COLO668 (cell line): ENCODE data around the gene RTP5.

Experiments
- DNase-seq: peaks from one replicate; lab custom pipeline; 2025; ENCODE audit not compliant: unreplicated experiment; lab: John Stamatoyannopoulos, UW

RTP5 gene

DNA sequence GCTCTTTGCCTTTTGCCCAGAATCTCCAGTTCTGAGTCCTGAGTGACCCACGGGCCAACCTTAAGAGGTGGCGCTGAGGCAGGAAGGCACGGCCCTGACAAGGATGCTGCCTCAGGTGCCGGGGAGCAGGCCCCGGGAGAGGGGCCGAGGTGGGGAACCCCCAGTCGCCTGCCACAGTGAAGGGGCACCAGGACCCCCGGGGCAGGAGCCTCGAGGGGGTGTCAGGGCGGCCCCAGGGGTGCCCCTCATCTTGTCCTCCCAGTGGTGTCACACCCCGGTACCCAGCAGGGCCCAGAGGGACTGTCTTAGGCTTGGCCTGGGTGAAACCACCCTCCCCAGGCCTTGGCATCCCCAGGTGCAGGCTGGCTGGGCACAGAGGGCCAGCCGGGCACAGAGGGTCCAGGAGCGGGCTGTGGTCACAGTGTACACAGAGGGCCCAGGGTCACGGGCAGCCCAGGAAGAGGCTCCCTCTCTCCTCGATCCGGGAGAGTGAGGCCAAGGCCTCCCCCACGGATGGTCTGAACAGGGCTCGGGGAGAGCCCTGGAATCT, 11.9 kb upstream of the RTP5 start:
- no peak for DNase-seq

DNA sequence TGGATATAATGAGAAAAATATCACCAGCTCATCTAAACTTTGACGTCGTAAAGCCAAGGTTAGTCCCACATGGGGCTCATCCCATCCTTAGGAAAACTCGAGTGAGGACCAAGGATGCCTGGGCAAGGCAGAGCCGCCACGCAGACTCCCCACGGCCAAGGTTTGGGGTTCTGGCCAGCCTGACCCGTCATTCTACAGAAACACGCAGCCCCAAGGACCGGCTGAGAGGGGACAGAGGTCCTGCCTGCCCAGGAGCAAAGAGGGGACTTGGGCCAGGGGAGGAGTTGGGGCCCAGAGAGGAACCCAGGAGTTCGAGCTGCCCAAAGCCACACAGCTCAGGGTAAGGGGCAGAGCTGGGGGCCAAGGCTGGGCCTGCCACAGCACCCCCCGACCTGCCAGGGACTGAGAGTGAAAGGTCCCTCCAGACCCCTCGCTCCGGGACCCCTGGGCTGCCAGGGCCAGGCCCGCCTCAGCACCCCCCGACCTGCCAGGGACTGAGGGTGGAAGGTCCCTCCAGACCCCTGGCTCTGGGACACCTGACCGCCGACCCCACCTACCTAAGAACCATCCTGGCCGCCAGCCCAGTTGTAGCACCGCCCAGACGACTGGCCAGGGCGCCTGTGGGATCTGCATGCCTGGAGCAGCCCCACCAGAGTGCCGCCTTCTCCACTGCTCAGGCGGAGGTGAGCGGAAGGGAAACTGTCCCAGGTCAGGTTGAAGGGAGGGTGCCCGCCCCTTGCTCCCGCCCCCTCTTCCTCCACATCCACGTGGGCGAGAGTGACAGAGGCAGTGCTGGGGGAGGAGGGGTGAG, 11.1 kb upstream of the RTP5 start, which contains the start of gene PDCD1:
TSS of gene PDCD1 (minus strand) at position 689 of the 811 bp plus-strand sequence. CDS start at position 633, 56 bp downstream.
- DNase-seq, result peak; percentile 24

DNA sequence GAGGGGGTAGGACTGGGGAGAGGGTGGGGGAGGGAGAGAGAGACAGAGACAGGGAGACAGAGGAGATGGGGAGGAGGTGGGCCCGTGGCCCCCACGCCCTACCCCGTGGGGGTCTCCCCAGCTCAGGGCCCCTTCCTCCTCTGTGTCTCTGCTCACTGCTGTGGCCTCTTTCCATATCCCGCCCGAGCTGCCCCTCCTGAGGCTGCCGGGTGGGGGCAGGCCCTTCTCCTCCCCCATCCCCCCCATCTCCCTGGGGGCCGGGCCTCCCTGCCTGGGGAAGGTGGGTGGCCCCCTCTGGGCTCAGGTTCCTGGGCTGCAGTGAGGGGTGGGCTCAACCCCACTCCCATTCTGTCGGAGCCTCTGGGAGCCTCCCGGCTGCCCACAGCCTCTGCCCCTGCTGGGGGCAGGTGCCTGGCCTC, 10.5 kb upstream of the RTP5 start:
- no peak for DNase-seq

DNA sequence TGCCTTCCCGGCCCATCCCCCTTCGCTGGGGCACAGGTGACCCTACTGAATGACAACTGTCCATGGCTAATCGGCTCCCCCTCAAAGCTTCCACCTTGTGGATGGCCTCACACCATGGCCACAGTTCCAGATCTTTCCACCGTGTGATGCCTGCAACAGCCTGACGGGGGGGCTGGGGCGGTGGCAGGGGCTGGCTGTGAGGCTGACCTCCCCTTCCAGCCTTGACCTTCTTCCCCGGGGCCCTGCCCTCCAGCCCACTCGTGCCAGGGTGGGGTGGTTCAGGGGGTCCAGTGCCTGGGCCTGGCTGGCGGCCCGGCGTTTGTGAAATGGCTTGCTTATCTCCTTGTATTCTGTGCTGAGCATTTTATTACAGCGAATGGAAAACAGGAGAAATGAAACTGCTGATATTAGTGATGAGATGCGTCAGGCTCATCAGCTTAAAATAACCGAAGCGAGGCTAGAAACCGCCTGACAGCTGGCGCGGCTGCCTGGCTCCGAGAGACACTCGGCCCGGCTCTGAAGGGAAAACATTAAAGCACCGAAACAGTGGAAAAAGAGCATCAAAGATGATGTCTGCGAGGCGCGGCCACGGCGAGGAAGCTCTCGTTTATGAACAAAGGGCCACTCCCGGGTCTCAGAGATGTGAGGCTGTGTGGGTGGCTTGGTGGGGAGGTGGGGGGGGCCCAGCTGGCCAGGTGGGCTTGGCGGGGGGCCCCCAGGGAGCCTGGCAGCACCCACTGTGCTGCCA, 9.9 kb upstream of the RTP5 start:
- no peak for DNase-seq

DNA sequence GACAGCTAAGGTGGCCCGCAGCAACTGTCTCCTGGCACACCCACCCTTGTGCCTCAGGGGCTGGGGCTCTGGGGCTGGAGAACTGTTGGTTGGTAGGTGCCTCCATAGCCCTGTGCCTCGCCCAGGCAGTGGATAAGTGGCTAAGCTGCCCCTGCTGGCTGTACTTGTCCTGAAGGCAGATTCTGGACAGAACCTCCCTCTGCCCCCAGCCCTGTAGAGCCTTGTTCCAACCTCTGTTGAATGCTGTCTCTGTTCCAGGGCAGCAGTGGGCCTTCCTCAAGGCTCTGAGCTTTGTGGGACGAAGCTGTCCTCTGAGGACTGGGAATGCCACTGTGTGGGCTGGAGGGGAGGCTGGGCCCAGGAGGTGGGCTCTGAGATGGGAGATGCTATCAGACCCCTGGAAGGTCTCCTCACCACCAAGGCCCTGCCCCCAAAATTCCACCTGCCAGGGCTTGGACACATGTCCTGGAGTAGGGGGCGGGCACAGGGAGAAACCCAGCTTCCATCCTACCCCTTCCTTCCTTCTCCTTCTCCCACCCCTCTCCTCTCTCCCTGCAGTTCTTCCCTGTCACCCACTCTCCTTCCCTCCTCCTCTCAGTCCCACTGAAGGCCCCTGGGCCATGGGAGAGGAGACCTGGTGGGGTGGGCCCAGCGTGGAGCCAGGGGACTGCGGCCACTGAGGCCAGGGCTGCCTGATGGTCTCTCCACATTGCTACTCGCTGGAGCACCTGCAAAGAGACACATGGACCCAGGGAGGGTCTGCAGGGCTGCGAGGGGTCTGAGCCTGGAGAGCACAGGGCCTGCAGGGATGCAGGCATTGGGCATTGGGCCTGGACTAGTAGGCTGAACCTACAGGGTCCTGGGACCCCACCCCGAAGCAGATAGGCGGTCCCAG, 9.1 kb upstream of the RTP5 start:
- no peak for DNase-seq

DNA sequence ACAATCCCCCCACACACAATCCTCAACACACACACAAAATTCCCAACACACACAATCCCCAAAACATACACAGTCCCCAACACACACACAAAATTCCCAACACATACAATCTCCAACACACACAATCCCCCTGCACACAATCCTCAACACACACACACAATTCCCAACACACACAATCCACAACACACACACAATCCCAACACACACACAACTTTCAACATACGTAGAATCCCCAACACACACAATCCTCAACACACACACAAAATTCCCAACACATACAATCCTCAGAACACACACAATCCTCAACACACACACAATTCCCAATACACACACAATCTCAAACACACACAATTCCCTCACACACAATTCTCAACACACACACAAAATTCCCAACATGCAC, 8.3 kb upstream of the RTP5 start:
- no peak for DNase-seq

DNA sequence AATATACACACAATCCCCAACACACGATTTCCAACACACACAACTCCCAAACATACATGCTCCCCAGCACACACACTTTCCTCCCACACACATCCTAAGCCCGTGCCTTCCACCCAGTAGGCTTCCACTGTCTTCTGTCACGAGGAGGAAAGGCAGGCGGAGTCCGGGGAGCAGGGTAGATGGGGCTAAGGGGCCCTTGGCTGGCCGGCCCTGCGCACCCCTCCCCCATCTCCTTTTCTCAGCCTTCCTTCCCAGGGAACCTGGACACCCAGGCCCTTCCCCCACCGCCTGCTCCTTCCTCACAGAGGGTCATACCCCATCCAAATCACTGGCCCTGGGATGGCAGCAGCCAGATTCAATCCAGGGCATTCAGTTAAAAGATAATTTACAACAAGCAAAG, 7.4 kb upstream of the RTP5 start:
- no peak for DNase-seq

DNA sequence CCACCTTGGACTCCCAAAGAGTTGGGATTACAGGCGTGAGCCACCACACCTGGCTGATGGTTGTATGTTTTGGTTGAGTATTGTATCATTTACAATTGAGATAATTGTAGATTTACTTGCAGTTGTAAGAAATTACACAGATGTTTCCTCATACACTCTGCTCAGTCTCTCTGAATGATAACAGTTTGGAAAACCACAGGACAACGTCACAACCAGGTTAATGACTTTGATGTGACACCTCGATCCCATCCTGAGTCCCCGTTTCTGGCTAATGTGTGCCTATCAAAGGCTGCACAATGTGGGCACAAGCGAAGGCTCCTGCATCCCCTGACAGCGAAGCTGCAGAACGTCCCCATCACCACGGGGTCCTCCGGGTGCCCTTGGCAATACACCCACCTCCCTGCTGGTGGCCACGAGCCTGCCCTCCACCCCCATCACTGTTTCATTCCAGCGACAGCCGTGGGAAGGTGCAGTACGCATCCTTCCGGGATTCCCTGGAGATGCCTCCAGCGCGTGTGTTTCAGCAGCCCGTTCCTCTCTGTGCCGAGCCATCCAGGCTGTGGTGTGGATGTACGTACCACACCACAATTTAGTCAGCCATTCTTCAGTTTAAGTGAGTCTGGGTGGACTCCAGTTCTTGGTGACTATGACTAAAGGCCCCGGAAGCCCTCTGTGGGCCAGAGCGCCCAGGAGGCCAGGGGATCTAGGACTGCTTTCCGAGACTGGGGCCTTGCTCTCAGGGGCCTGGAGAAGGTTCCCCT, 6.6 kb upstream of the RTP5 start:
- DNase-seq, result no peak

DNA sequence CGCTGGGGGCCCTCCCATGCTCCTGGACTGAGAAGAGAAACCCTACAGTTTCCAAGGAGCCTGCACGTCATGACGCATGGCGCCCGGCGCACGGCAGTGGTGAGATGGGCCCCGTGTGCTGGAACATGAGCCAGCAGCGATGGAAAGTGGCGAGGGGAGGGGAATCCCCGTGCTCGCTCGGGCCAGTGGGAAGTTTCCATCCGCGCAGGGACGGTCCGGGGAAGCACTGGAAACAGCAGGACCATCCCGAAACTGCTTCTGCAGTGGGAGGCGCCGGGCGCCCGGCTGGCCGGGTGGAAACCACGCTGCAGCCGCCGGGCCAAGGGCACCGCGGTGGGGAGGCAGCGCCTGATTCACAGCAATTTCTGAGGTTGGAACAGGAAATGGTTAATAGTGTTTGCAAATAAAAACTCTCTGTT, 6.0 kb upstream of the RTP5 start:
- DNase-seq, result no peak

DNA sequence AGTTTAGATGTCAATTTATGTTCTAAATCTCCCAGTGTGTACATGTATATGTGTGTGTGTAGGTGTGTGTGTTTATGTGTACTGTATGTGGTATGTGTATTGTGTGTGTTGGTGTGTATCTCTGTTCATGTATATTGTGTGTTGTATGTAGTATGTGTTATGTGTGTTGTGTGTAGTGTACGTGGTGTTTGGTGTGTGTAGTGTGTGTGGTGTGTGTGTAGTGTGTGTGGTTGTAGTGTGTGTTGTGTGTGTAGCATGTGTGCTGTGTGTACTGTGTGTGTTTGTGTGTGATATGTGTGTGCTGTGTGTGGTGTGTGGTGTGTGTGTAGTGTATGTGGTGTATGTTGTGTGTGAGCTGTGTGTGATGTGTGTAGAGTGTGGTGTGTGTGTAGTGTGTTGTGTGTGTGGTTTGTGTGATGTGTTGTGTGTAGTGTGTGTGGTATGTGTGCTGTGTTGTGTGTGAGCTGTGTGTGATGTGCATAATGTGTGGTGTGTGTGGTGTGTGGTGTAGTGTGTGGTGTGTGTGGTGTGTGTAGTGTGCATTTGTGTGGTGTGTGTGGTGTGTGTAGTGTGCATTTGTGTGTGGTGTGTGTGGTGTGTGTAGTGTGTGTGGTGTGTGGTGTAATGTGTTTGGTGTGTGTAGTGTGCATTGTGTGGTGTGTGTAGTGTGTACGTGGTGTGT, 5.2 kb upstream of the RTP5 start:
- DNase-seq, result no peak

DNA sequence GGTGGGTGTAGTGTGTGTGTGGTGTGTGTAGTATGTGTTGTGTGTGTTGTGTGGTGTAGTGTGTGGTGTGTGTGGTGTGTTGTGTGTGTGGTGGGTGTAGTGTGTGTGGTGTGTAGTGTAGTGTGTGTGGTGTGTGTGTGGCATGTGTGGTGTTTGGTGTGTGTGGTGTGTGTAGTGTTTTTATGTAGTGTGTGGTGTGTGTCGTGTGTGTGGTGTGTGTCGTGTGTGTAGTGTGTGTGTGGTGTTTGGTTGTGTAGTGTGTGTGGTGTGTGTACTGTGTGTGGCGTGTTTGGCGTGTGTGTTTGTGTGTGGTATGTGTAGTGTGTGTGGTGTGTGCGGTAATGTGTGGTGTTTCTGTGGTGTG, 4.7 kb upstream of the RTP5 start:
- no peak for DNase-seq

DNA sequence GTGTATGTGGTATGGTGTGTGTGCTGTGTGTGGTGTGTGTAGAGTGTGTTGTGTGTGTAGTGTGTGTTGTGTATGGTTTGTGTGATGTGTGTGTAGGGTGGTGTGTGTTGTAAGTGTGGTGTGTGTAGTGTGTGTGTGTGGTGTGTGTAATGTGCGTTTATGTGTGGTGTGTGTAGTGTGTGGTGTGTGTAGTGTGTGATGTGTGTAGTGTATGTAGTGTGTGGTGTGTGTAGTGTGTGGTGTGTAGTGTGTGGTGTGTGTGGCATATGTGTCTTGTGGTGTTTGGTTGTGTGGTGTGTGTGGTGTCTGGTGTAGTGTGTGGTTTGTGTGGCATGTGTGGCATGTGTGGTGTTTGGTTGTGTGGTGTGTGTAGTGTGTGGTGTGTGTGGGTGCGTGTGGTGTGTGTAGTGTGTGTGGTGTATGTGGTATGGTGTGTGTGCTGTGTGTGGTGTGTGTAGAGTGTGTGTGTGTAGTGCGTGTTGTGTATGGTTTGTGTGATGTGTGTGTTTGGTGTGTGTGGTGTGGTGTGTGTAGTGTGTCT, 4.0 kb upstream of the RTP5 start:
- no peak for DNase-seq

DNA sequence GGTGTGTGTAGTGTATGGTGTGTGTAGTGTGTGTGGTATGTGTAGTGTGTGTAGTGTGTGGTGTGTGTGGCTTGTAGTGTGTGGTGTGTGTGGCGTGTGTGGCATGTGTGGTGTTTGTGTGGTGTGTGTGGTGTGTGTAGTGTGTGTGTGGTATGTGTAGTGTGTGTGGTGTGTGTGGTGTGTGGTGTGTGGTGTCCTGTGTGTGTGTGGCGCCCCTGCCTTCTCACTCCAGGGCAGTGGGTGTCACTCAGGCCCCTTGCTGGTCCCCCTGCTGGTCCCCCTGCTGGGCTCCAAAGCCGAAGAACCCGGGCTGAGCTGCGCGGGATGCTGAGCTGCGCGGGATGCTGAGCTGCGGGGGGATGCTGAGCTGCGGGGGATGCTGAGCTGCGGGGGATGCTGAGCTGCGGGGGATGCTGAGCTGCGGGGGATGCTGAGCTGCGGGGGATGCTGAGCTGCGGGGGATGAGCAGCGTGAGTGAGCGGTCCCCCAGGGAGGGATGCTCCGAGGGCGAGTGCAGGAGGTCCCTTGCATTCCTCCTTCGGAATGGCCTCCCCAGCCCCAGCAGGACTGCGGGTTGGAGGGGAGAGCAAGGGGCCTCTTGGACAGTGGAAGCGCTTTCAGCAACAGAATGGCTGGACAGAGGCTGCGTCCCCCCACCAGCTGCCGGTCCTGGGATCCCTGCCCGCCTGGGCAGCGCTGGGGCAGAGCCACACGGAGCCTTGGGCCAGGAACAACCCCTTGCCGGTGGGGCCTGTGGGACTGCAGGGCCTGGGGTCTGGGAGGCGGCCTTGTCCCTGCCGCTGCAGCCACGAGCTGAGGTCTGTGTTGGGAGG, 3.4 kb upstream of the RTP5 start:
- no peak for DNase-seq

DNA sequence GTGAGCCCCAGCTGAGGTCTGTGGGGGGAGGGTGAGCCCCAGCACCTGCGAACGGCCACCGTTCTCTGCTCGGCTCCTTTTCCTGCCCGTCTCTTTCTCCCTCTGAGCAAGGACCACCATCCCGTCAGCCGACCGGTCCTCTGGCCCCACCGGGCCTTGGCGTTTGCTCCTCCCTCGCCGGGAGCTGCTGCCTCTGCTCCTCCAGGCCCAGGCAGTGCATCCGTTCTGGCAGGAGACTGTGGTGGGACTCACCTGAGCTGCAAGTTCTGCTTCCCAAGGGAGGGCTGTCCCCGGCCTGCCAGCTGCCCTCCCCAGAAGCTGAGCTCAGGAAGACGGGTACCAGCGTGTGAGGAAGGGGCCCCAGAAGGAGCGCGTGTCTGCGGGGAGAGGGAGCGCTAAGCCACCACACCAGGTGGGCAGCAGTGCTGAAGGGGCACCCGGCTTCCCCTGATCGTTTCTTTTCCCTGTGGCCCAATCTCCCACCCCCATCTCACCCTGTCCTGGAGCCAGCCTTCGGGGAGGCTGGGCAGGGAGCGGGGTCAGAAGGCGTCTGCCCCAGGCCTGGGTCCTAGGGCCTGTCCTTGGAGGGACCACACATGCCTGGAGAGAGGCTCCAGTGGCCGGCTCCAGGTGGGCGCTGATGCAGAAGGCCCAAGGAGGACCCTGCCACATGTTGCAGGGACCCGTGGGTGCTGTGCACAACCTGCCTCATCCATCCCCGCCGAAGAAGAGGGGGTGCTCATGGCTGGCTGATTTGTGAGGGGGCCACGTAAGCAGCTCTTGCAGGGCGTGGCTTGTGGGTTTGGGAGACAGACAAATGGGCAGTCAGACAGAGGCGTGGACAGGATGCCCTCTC, 2.5 kb upstream of the RTP5 start:
- no peak for DNase-seq

DNA sequence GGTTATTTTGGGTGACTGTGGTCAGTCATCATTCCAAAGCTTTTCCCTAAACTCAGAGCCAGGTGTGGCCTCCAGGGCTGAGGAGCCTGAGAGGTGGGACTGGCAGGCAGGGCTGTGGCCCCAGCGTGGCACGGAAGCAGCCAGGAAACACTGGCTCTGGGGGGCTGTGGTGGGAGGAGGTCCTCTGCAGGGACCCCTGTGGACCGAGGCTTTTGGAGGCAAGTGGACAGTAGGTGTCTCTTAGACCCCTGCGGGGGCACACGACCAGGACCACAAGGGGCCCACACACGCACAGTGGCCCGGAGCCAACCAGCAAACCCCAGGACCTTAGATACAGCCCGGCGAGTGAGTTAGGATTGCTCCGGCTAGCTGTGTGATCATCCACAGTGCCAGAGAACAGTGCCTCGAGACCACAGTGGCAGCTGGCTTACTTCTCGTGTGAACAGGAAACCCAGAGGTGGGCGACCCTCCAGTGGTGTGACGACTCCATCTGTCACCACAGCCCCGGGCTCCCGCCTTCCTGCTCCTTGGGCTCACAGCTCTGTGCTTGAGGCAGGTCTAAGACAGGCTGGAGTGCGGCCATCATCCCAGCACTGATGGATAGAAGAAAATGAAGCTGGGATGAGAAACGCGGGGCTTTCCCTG, 1.6 kb upstream of the RTP5 start:
- DNase-seq, result no peak

DNA sequence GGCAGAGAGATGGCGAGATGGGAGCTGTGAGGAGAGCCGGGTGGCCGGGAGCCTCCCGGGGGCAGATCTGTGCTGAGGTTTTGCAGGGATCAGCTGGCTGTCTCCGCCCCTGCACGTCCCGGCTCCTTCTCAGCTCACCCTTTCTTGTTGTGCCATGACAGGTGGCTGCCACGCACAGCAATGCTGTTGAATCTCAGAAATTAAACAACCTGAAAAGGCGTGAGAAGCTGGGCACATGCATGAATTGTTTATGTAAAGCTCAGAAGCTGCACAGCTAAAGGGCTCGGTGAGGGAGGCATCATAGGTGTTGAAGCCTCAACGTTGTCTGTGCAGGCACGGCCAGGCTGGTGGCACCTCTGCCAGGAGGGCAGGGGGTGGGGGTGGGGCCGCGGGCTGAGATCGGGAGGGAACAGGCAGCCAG, 858 bp upstream of the RTP5 start:
- DNase-seq, result no peak

DNA sequence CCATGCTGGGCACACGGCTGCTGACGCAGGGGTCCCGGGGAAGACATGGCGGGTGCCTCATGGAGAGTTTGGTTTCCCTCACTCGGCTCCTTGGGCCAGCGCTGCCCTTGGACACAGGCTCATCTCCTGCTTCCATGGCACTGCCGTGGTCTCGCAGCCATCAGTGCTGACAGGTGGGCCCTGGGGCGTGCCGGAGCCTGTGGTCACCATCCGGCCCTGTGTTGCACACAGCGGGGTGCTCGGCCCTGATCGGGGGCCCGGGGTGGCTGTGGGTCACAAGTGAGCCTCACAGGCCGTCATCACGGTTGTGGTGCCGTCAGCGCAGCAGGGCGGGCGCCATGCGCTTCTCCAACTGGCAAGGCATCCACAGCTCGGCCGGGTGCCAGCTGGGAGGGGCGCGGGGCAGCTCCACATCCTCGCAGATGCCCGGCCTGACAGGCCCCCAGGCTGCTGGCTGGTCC, 582 bp downstream of the RTP5 start:
- DNase-seq, result no peak
